GM18867 (cell line): Measurements from ENCODE around the gene TMEM26.

Experiments
- ATAC-seq: cut with Tn5 transposase; IDR thresholded peaks from one replicate; pipeline ENCODE4 v1.9.1; 2021; ENCODE audit warnings: mild to moderate bottlenecking, moderate library complexity; ENCODE audit not compliant: unreplicated experiment

Gene TMEM26

DNA sequence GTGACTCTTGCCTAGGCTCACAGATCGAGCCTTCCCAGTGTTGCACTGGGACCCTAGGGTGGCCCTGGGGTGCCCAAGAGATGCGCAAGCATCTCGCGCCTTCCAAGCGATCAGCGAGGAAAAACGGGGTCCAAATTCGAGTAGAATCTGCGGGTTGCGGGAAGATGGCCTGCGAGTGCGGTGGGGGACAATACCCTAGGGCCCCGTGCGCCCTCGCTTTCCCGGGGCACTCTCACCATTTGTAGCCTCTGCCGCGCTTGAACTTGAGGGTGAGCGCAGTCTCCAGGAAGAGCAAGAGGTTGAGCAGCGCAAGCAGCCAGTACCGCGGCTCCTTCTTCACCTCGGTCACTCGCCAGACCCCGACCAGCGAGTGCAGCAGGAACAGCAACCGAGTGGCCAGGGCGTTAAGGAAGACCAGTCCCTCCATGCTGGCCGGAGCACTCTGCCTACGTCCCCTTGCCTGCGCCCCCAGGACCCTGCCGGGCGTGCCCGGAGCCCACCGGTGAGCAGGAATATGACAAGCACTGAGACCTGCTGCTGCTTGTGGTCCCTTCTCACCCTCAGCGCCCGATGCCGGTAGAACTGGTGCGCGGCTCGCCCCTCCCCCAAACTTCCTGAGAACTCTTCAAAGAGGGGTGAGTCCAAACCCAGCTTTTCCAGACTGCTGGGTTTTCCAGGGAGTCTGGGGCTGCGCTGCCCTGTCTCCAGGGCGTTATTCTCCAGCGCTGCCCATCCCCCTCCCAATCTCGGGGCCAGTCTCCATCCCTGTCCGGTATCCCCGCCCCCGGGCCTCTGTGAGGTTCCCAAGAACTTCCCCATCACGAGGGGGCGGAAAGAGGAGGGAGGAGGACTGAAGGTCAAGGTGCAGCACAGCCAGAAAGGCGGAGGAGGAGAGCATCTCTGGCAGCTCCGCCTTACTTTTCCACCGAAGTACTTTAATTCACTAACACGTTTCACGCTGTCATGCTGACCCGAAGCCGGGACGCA lies at the start of gene TMEM26:
Gene TMEM26 (minus strand): TSS at position 727 of the 987 bp plus-strand sequence. CDS start 300 bp downstream, at position 427.
- ATAC-seq, result no peak

DNA sequence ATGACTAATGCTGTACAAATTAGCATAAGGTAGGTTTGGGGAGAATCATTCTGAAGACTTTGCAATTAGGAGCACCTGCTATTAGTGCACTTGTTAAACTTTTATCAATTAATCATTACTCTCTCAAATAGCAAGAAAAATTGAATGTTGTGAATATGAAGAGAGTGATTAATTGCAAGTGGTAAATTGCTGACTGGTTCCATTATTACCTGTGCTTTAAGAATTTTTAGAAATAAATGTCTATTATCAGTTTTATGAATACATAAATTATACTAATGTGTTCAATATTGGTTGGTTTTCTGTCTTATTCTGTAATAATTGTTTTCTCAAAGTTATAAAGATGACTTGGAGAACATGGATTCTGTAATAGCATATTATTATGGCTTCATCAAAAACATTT lies 47.3 kb upstream of the TMEM26 start:
- no peak for ATAC-seq

DNA sequence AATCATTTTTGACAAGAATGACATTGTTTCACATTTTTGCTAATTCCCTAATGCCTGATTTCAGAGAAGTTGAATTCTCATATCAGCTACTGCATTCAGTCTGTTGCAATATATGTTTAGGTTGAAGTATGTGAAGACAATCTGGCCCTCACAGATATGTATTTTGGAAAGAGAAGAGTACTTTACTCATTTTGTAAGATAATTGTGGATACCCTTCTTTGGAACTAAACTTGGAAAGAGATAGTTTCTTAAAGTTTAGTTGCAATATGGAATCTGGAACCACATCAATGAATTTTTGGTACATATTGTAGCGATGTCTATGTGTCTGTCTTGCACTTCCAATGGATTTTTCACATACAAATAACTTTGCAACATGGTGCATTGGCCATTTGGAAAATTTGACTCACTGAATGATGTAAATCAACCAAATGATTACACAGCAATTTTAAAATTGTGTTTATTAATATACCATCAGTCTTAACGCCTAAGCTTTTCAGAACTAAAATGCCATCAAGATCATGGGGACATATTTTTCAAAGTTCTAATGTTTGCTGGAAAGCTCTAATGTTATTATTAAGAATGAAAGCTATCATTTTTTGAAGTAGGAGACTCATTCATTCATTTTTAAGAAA lies 39.3 kb upstream of the TMEM26 start:
- no peak for ATAC-seq

DNA sequence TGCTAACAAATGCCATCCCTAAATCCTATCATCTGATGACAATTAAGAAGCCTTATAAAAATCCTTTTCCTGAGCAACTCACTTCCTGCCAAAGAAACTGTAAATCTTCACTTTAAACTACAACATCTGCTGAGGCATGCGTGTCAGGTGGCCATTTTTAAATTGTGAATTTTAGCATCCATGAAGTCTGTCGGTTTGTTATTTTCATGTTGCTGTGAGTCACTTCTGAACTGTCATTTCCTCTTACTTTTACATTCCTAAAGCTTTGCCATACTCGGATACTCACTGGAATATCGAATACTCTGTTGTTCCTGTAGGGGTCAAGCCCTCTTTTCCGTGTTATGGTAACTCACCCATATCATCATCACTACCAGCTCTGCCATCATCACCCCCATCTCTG lies 34.3 kb upstream of the TMEM26 start:
- ATAC-seq, result no peak

DNA sequence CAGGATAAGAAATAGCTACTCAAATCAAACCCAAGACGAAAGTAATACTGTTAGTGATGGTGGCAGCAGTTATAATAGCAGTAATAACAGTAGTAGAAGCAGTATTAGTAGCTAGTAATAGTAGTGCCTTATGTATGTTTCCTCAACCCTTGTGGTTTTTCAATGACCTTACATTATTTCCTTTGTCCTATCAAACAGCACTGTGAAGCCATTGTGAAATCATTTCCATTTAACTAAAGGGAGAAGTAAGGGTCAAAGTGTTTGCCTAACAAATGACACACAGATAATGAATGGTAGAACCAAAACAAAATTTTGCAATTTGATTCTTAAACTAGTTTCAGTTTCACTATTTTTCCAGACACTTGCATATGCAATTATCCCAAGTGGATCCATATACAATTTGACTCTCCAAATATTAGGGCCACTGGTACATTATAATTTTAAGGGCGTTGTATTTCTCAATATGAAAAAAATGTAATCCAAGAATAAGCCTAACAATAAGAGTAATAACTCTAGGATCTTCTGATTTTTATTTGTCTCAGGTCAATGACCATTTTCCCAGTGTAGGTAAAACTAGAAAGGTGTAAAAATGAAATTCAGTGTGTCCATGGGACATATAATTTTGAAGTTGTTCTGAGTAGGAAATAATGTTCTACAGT lies 33.7 kb upstream of the TMEM26 start:
- ATAC-seq, result no peak

DNA sequence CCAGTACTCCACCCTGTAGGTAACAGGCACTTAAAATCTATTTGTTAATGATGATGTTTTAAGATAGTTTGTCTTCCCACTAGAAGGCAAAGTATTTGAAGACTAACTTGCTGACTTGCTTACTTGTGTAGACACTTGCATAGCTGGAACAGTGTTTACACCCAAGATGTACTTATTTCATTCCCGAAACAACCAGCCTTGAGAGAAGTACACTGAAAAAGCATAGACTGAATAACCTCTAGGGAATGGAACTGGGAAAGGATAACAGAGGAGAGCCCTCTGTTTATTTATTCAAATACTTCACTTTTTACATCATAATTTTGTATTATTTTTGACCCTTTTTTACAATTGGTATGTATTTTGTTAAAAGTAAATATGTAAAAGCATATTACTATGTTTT lies 33.1 kb upstream of the TMEM26 start:
- no peak for ATAC-seq

DNA sequence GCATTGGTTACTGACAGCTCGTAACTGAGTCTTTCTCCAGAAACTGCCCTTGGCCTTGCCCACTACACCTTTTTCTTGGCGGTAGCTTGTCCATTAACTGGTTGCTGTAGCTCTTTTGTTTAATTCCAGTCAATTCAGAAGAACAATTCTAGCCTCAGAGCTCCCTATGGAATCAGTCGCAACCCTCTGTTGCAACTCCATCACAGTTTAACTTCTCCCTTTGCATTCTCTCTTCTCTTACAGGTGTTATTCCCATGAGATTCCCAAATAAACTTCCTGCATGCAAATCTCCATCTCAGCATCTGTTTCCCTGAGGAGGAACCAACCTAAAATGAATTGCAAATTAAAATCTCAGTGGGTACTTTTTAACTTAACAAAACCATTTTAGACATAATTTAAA lies 28.4 kb upstream of the TMEM26 start:
- ATAC-seq, result no peak

DNA sequence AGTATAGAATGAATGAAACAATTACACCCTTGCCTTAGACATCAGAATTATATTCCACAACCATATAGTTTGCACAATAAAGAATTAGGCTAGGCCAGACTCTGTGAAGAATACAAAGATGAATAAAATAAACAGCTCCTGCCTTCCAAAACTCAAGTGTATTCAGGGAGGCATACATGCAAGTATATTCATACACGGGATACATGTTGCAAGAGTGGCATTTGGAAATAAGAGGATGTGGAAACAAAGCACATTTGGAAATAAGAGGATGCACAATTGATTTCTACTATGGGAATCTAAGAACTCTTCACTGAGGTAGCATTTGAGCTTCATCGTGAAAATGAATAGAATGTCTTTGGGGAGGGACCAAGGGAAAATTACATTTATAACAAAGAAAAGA lies 27.0 kb upstream of the TMEM26 start:
- no peak for ATAC-seq

DNA sequence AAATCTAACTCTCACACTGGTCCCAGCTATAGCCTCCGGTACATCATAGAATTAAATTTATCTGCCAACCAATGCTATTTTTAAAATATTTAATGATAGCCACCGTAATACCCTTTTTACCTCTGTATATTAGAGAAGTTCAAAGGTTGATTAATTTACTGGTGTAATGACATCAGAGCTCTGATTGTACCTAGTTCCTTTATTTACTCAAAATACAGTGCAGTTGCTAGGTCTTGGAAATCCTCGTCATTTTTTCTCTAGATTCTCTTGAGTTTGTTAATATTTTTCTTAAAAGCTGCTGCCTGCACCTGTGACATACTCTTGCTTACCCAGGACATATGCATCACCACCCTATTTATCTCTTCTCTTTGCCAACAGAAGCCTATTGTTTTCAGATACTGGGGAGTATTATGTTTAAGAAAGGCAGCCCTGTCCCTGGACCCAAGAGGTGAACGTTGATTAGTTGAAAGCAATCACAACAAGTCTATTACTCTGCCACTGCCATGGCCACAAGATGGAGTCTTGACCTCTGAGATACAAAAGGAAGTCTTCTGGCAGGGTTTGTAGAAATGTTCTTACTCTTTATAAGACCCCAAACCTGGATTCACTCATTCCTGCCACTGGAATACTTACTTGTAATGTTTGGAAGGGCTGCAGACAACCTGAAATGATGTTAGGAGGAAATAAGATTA lies 25.6 kb upstream of the TMEM26 start:
- no peak for ATAC-seq

DNA sequence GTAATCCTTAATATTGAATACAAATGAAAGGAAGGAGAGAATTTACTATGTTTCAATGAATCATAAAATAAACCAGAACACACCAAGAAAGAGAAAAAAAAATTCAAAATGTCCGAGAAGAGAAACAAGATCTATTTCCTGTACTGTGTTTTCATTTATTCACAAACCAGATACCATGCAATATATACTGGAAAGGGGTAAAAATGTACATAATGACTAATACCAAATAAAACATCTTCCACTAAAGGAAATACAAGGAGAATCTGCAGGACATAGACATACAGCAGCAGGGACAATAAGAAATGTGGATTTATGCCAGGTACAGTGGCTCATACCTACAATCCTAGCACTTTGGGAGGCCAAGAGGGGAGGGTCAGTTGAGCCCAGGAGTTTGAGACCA lies 24.3 kb upstream of the TMEM26 start:
- no peak for ATAC-seq

DNA sequence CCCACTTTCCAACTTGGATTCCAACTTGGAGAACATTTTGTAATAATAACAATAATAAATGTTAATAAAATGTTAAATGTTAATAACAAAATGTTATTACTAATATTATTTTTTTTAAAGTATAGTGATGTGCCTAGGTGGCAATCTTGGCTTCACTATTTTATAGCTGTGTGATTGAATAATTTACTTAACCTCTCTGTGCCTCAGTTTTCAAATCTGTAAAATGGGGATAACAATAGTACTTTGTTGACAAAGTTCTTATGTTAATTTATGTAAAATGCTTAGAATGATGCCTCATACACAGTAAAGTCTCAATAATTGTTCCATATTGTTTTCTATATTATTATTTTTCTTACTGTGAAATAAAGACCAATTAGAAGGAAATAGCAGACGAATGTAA lies 23.3 kb upstream of the TMEM26 start:
- no peak for ATAC-seq

DNA sequence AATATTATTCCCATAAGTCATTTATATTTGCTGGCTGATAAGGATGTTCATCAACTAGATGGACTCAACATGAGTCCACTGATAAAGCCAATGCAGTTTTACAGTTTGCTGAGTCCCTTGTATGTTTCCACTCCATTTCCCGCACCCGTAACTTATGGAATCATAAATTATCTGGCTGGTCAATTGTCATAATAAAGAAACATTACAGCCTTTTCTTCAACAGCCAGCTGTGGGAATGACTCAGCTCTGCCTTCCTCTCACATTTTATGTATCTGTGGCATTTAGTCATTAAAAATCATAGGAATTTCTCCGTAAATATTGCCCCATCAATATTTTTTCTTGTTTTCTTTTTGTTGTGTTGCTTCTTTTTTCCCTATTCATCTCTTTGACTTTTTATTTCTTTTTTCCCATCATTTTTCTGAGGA lies 22.3 kb upstream of the TMEM26 start:
- no peak for ATAC-seq

DNA sequence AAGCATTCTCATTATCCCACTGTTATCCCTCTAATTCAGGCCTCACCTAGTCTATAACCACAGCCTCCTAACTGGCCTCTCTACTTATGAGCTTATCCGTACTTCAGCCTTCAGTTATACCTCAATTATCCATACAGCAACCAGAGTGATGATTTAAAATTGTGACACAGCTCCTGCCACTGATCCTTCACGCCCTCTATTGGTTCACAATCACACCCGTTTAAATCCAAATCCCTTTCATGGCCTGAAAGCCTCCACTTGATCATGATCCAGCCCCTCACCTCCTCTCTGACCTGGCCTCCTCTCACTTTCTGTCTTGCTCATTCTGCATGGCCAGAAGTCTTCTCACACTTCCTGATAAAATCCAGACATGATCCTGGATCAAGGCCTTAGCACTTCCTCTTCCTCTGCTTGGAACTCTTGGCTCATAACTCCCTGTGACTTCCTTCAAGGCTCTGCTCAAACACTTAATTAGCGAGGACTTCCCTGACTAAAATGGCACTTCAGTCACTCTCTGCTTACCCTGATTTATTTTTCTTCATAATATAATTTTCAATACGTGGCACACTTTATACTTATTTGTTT lies 19.0 kb upstream of the TMEM26 start:
- ATAC-seq, result no peak

DNA sequence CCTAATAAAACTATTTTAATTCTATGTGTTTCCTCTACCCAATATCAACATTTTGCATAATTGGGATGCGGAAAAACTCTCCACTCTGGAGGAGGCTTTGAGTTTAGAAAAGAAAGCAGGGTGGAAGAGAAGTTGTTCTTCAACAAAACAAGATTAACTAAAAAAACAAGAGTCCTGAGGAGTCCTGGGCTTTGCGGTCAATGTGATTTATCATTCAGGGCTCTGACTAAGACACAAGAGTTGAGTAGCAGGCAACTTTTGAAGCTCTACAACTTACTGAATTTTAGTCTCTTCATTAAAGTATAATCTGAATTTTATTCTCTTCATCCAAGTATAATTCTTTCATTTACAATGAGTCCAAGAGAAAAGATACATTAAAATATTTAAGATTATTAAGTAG lies 18.3 kb upstream of the TMEM26 start:
- ATAC-seq, result no peak

DNA sequence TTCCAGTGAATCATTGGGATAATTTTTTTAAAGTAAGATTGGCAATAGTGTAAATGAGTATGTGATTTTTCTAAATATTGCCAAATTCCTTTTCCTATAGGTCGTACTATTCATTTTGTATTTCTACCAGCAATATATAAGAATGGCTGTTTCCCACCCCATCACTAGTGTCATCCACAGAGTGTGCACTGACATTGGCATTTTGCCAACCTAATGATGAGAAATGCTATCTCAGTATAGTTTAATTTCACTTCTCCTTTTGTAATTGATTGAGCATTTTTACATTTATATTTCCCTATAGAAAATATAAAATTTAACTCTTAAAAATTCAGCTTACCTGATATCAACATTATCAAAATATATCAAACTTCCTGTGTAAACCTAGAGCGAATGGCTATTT lies 17.6 kb upstream of the TMEM26 start:
- ATAC-seq, result no peak

DNA sequence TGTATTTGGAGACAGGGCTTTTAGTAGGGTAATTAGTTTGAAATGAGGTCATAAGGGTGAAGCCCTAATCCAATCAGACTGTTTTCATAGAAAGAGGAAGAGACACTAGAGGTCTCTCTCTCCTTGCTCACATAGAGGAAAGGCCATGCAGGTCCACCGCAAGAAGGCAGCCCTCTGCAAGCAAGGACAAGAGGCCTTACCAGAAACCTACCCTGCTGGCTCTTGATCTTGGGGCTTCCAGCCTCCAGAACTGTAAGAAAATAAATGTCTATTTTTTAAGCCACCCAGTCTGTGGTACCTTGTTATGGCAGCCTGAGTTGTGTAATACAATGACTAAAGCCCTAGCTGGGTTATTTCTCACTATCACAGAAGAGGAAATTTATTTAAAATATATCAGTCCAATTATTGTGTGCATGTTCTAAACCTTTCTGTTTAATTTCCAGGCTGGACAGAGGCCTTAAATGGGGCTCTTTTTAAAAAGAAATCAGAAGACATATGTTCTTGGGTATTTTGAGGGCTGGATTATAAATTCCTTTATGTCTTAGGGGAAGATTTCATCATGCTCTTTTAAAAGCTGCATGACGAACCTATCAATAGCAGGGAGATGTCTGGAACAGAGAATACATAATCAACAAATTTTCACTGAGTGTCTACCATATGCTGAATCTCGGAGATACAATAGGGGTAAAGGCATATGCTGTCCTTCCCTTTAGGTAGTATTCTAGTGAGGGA lies 12.9 kb upstream of the TMEM26 start:
- no peak for ATAC-seq

DNA sequence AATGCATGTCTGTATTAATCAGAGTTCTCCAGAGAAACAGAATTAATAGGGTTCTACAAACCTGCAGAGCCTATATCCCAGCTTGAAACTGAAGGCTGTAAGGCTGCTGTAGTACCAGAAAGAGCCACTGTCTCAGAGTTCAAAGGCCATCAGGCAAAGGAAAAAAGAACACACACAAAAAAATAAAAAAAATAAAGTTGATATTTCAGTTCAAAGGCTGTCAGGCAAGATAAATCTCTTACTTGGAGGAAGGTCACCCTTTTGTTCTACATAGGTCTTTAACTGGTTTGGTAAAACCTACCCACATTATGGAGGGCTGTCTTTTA lies 12.0 kb upstream of the TMEM26 start:
- no peak for ATAC-seq

DNA sequence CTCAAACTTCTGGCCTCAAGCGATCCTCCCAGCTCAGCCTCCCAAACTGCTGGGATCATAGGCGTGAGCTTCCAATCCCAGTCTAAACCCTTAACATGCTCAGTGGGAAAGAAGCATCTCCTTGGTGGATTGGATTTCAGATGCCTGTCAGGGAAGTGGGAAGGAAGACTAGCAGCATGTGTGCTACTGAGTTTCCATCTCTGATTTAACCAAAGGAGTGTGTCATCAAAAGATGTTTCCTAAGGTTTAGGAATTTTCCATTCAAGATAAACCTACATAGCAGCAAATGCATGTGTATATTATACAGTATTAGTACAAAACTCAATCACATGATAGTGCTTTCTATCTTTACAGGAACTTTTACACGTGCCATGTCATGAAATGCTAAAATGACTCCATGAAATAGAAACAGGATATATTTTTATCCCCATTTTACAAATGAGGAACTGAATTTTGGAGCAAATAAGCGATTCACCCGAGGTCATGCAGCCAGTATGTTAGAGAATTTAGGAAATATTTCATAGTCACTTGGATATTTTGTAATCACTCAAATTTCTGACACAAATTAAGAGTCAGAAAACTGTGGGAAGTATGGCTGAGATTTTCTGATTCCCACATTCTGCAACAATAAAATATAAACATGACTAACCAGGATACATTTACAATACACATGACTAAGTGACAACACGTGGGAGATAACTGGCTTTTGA lies 11.4 kb upstream of the TMEM26 start:
- no peak for ATAC-seq

DNA sequence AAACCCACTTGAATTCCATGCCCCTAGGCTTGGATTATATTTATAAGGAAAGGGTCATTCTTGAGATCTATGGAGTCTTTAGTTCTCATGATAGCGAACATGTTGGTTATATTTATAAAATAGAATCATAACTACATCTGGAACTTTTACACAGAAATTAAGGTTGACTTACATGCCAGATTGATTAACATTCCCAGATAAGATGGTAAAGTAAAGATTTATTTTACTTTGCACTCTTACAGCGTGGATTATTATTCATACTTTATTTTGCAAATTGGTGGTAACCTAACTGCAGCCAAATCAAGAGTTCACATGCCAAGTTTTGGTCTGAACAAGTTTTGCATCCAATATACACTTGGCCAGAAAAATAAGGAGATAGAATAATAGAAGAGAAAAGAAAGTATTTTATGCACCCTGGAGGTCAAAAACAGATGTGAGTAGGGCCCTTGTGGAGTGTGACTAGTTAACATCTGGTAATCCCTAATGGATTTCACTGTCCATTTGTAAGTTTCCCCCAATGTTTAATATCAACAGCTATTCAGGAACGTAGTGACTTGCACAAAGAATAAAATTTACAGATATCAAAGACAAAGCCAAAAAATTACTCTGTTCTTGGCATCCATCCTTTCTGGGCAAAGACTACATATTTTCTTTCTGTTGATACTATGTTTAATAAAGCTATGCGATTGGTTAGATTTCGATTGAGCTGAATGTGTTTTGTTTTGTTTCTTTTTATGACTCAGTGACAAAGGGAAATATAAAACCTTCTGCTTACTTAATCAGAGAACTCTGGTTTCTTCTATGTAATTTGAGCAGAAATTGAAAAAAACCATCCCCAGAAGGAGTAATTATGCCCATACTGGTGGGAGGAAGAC lies 10.1 kb upstream of the TMEM26 start:
- ATAC-seq, result no peak
